ENCODE results near the gene NSF.

The NSF gene

GRCh38 chr17:46733837-46734475, 143.5 kb downstream of the NSF start:
- no peak for DNase-seq (ENCODE audit: low read depth)
- no peak for TF ChIP-seq CTCF (IDR thresholded peaks at IDR 0.05; ENCODE audit: control insufficient read depth, extremely low read depth, insufficient read depth)
- no peak overlapping the region for H3K4me3 ChIP-seq (ENCODE audit: low read depth, low read length)

GRCh38 chr17:46736100-46736499, 145.6 kb downstream of the NSF start:
- DNase-seq (ENCODE audit: low read depth) = no peak
- TF ChIP-seq CTCF (IDR thresholded peaks at IDR 0.05; ENCODE audit: control insufficient read depth, extremely low read depth, insufficient read depth) = no peak
- no peak overlapping the region for H3K4me3 ChIP-seq (ENCODE audit: low read depth, low read length)

GRCh38 chr17:46737326-46737725, 146.9 kb downstream of the NSF start:
- DNase-seq (ENCODE audit: low read depth) = no peak
- H3K4me3 ChIP-seq (ENCODE audit: low read depth, low read length) = no peak overlapping the region
- no peak for TF ChIP-seq CTCF (IDR thresholded peaks at IDR 0.05; ENCODE audit: control insufficient read depth, extremely low read depth, insufficient read depth)

- DNase-seq (ENCODE audit: low read depth) = no peak
- TF ChIP-seq CTCF (IDR thresholded peaks at IDR 0.05; ENCODE audit: control insufficient read depth, extremely low read depth, insufficient read depth) = no peak
Observed at GRCh38 chr17:46738544-46738943, 148.1 kb downstream of the NSF start.

GRCh38 chr17:46739982-46740381, 149.5 kb downstream of the NSF start:
- H3K4me3 ChIP-seq (ENCODE audit: low read depth, low read length) = no peak overlapping the region
- no peak for DNase-seq (ENCODE audit: low read depth)
- no peak for TF ChIP-seq CTCF (IDR thresholded peaks at IDR 0.05; ENCODE audit: control insufficient read depth, extremely low read depth, insufficient read depth)

More at GRCh38 chr17:46738544-46738943, 148.1 kb downstream of the NSF start:
- H3K4me3 ChIP-seq (ENCODE audit: low read depth, low read length) = no peak overlapping the region

- TF ChIP-seq CTCF (IDR thresholded peaks at IDR 0.05; ENCODE audit: control insufficient read depth, extremely low read depth, insufficient read depth) = no peak
- no peak for DNase-seq (ENCODE audit: low read depth)
- no peak overlapping the region for H3K4me3 ChIP-seq (ENCODE audit: low read depth, low read length)
Observed at GRCh38 chr17:46741122-46741730, 150.8 kb downstream of the NSF start.
